ENCODE data around the gene RCE1. TPM values are rescaled to one million over a fixed set of nuclear protein-coding genes. Genes with fewer than 3 reads are reported as not detected.
A peak's percentile ranks its signal among the peaks of the same experiment; 100 is the strongest.
"Not testable (repeated sequence)": the region's sequence is repeated elsewhere in the genome, so short reads cannot be mapped to it uniquely, and the experiment has no call there.

Gene RCE1, protein sequence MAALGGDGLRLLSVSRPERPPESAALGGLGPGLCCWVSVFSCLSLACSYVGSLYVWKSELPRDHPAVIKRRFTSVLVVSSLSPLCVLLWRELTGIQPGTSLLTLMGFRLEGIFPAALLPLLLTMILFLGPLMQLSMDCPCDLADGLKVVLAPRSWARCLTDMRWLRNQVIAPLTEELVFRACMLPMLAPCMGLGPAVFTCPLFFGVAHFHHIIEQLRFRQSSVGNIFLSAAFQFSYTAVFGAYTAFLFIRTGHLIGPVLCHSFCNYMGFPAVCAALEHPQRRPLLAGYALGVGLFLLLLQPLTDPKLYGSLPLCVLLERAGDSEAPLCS
- 10 to 100 TPM; 26.8 to 37.9 TPM for total RNA-seq

DNA sequence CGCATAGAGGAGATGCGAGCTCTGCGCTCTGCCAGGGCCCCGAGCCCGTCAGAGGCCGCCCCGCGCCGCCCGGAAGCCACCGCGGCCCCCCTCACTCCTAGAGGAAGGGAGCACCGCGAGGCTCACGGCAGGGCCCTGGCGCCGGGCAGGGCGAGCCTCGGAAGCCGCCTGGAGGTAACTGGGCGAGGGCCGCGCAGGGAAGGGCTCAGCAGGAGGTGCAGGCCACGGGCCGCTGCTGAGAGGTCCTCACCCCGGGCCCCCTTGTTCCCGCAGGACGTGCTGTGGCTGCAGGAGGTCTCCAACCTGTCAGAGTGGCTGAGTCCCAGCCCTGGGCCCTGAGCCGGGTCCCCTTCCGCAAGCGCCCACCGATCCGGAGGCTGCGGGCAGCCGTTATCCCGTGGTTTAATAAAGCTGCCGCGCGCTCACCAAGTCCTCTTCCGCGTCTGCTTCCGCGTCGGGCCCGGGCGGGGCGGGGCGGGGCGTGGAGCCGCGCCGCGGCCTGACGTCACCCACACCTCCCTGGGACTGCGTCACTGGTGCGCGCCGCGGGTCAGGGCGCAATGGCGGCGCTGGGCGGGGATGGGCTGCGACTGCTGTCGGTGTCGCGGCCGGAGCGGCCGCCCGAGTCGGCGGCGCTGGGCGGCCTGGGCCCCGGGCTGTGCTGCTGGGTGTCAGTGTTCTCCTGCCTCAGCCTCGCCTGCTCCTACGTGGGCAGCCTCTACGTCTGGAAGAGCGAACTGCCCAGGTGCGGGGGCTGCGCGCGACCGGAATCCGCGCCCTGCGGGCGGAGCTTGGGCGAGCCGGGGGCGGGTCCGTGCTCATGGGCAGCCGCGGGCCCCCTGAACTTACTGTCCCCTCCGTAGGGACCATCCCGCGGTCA is at the start of gene RCE1:
TSS of gene RCE1 (plus strand) at position 546 of the 880 bp plus-strand sequence. CDS start at position 561, 15 bp downstream.
- H3K9me3 Mint-ChIP-seq = no peaks in the 10 kb centered on the region
- H3K36me3 Mint-ChIP-seq = no peaks in the 10 kb centered on the region
- peak within 1 kb of the TSS; percentile 95 to 97 for H3K27ac Mint-ChIP-seq
- H3K27me3 Mint-ChIP-seq = no peaks in the 10 kb centered on the region
- peak within 1 kb of the TSS; percentile 90 for H3K4me3 Mint-ChIP-seq
- ATAC-seq (peak; percentile 96 to 98), DNase-seq (ENCODE audit: low spot score) (peak; percentile 93)
- H3K4me1 Mint-ChIP-seq (ENCODE audit: low read depth in 2 of 2) = peaks cover 36% of the 10 kb centered on the region in 2 donors

DNA sequence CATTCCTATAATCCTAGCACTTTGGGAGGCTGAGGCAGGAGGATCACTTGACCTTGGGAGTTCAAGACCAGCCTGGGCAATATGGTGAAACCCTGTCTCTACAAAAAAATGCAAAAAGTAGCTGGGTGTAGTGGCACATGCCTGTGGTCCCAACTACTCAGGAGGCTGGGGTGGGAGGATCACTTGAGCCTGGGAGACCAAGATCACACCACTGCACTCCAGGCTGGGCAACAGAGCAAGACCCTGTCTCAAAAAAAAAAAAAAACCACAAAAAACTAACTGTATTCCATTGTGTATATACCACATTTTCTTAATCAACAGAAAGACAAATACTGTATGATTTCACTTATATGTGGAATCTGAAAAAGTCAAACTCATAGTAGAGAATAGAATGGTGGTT is 43.4 kb upstream of the RCE1 start:
- not testable (repeated sequence) for DNase-seq (ENCODE audit: low spot score); H3K27ac Mint-ChIP-seq; ATAC-seq; H3K9me3 Mint-ChIP-seq; H3K4me3 Mint-ChIP-seq; H3K27me3 Mint-ChIP-seq; H3K4me1 Mint-ChIP-seq (ENCODE audit: low read depth in 2 of 2); H3K36me3 Mint-ChIP-seq

DNA sequence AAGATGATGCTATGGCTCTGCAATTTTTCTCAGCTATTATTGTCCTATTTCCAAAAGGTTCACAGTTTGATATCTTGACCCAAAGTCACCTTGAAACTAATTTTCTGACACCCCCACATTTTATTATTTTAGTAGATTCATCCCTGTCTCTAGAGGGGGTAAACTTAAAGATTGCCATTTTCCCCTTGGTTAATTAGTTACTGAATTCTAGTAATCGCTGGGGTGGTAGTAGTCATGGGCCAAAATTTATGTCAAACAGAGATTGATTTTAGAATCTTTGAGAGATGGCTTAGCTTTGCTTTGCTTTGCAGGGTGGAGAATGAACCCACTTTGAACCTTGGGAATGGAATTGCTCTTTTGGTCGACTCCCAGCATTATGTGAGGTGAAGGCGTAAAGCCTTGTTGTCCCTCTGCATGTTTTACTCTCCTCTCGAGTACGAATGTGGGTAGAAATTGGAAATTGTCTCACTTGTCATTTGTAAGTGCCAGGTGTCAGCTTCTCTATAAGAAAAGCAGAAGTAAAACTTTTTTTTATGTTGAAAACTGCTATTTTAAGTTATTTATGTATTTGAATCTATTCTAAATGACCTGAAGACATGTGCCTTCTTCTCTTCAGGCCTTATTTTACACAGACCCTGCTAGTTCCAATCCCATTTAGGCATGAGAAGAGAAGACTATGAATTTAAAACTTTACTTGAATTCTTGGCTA is 42.4 kb upstream of the RCE1 start:
- no peak for DNase-seq (ENCODE audit: low spot score)
- no peak overlapping the region for H3K4me3 Mint-ChIP-seq
- no peaks in the 10 kb centered on the region for H3K27me3 Mint-ChIP-seq
- H3K36me3 Mint-ChIP-seq = no peaks in the 10 kb centered on the region
- H3K9me3 Mint-ChIP-seq = no peaks in the 10 kb centered on the region
- ATAC-seq = no peak
- H3K27ac Mint-ChIP-seq = no peak overlapping the region
- no peaks in the 10 kb centered on the region for H3K4me1 Mint-ChIP-seq (ENCODE audit: low read depth in 2 of 2)

GRCh38 chr11:66809592-66809991 is 33.6 kb upstream of the RCE1 start:
- no peaks in the 10 kb centered on the region for H3K27me3 Mint-ChIP-seq
- no peak for DNase-seq (ENCODE audit: low spot score)
- no peak for ATAC-seq
- no peaks in the 10 kb centered on the region for H3K9me3 Mint-ChIP-seq
- H3K27ac Mint-ChIP-seq = no peak overlapping the region
- no peaks in the 10 kb centered on the region for H3K36me3 Mint-ChIP-seq
- no peaks in the 10 kb centered on the region for H3K4me1 Mint-ChIP-seq (ENCODE audit: low read depth in 2 of 2)
- no peak overlapping the region for H3K4me3 Mint-ChIP-seq

DNA sequence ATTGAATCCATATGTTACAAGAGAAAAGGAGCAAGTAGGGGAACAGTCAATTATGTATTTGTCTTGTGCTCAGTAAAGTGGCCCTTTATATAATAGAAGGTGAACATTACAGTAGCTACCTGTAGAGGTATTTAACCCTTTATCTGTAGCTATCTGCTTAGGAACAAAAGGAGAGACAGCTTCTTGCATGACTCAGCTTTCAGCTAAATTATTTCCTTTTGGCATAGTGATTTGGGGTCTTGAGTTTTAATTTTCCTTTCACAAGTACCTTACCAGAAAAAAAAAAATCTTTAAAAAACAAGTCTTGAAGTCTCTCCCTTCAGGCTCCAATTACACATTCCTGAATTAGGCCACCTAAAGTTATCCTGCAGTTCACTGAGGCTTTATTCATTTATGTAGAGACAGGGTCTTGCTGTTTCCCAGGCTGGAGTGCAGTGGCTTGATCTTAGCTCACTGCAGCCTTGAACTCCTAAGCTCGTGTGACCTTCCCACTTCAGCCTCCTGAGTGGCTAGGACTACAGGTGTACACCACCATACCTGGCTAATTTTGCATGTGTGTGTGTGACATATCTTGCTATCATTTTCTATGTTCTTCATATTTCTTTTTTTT is 32.6 kb upstream of the RCE1 start:
- Mint-ChIP-seq H3K4me1 (ENCODE audit: low read depth in 2 of 2) (no peaks in the 10 kb centered on the region), H3K27ac (no peak overlapping the region)

GRCh38 chr11:66814678-66815077 is 28.6 kb upstream of the RCE1 start:
- H3K4me3 Mint-ChIP-seq = no peak overlapping the region
- DNase-seq (ENCODE audit: low spot score) (no peak), ATAC-seq (no peak)
- no peaks in the 10 kb centered on the region for H3K4me1 Mint-ChIP-seq (ENCODE audit: low read depth in 2 of 2)
- H3K36me3 Mint-ChIP-seq = no peaks in the 10 kb centered on the region
- H3K9me3 Mint-ChIP-seq = no peaks in the 10 kb centered on the region
- H3K27me3 Mint-ChIP-seq = no peaks in the 10 kb centered on the region
- H3K27ac Mint-ChIP-seq = no peak overlapping the region

More for the DNA sequence above, 32.6 kb upstream of the RCE1 start:
- Mint-ChIP-seq H3K9me3 (no peaks in the 10 kb centered on the region), H3K27me3 (no peaks in the 10 kb centered on the region), H3K36me3 (no peaks in the 10 kb centered on the region), H3K4me3 (no peak overlapping the region)
- ATAC-seq (no peak), DNase-seq (ENCODE audit: low spot score) (no peak)

GRCh38 chr11:66815646-66816045 is 27.6 kb upstream of the RCE1 start:
- Mint-ChIP-seq H3K9me3 (no peaks in the 10 kb centered on the region), H3K36me3 (no peaks in the 10 kb centered on the region), H3K27ac (no peak overlapping the region), H3K27me3 (no peaks in the 10 kb centered on the region), H3K4me1 (ENCODE audit: low read depth in 2 of 2) (no peaks in the 10 kb centered on the region), H3K4me3 (no peak overlapping the region)
- ATAC-seq (no peak), DNase-seq (ENCODE audit: low spot score) (no peak)

DNA sequence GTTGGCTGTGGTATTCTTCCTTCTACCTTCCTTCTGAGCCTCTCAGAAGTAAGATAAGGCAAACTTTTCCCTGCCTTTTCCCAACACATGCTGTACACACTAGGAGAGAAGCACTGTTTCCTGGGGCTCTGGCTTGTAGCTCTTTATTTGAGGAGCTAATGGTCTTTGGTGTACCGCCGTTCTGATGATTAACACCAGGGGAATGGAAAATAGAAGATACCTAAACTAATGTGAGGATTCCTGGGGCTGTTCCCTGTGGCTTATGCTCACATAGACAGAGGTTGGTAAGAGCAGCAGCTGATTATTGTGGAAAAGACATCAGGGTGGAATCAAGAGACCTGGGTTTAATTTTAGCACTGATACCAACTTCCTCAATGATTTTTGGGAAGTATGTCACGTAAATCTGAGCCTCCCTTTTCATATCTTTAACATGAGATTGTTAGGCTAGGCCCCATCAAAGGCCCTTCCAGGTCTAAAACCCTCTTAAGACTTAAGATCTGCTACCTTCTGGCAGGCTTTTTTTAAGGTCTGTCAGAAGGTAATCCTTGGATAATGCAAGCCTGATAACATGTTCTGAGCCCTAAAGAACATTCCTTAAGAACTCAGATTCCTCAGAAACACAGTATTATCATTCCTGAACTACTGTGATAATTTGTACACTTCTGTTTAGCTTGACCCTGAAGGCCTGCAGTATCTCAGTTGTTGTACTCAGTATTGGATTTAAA is 24.8 kb upstream of the RCE1 start:
- DNase-seq (ENCODE audit: low spot score) = no peak
- no peak overlapping the region for H3K4me3 Mint-ChIP-seq
- no peaks in the 10 kb centered on the region for H3K9me3 Mint-ChIP-seq

DNA sequence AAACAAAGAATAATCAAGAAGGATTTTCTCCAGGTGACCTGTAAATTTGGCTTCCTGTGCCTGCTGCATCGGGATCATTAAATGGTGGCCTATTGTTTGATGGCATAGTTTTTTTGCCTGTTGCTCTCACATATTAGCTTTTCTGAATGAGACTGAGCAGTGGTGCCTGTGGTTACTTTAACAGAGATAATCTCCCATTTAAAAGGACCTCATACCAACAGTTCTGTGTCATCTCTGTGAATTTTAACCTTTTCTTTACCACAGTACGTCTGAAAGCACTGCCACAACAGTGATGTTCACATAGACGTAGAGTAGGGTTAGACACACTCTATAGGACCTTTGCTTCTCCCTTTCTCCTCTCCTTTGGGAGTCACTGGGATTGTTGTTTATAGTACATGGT is 22.9 kb upstream of the RCE1 start:
- DNase-seq (ENCODE audit: low spot score) (no peak), ATAC-seq (no peak)
- Mint-ChIP-seq H3K4me3 (no peak overlapping the region), H3K4me1 (ENCODE audit: low read depth in 2 of 2) (no peaks in the 10 kb centered on the region), H3K9me3 (no peaks in the 10 kb centered on the region), H3K27ac (no peak overlapping the region), H3K27me3 (no peaks in the 10 kb centered on the region), H3K36me3 (no peaks in the 10 kb centered on the region)

More for the DNA sequence above, 24.8 kb upstream of the RCE1 start:
- H3K36me3 Mint-ChIP-seq = no peaks in the 10 kb centered on the region
- ATAC-seq = no peak
- no peak overlapping the region for H3K27ac Mint-ChIP-seq
- no peaks in the 10 kb centered on the region for H3K4me1 Mint-ChIP-seq (ENCODE audit: low read depth in 2 of 2)
- H3K27me3 Mint-ChIP-seq = no peaks in the 10 kb centered on the region

GRCh38 chr11:66820901-66821300 is 22.3 kb upstream of the RCE1 start:
- H3K4me1 Mint-ChIP-seq (ENCODE audit: low read depth in 2 of 2) = no peaks in the 10 kb centered on the region
- H3K4me3 Mint-ChIP-seq = no peak overlapping the region
- DNase-seq (ENCODE audit: low spot score) (no peak), ATAC-seq (no peak)
- H3K9me3 Mint-ChIP-seq = no peaks in the 10 kb centered on the region
- H3K27ac Mint-ChIP-seq = no peak overlapping the region
- no peaks in the 10 kb centered on the region for H3K27me3 Mint-ChIP-seq
- H3K36me3 Mint-ChIP-seq = no peaks in the 10 kb centered on the region

- H3K27me3 Mint-ChIP-seq = no peaks in the 10 kb centered on the region
- H3K27ac Mint-ChIP-seq = no peak overlapping the region
- no peak overlapping the region for H3K4me3 Mint-ChIP-seq
- H3K4me1 Mint-ChIP-seq (ENCODE audit: low read depth in 2 of 2) = no peaks in the 10 kb centered on the region
- ATAC-seq (no peak), DNase-seq (ENCODE audit: low spot score) (no peak)
- H3K36me3 Mint-ChIP-seq = no peaks in the 10 kb centered on the region
- H3K9me3 Mint-ChIP-seq = no peaks in the 10 kb centered on the region
These were observed 19.5 kb upstream of the RCE1 start for GRCh38 chr11:66823700-66824099.

DNA sequence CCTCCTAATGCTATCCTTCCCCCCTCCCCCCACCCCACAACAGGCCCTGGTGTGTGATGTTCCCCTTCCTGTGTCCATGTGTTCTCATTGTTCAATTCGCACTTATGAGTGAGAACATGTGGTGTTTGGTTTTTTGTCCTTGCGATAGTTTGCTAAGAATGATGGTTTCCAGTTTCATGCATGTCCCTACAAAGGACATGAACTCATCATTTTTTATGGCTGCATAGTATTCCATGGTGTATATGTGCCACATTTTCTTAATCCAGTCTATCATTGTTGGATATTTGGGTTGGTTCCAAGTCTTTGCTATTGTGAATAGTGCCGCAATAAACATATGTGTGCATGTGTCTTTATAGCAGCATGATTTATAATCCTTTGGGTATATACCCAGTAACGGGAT is 18.7 kb upstream of the RCE1 start:
- DNase-seq (ENCODE audit: low spot score); H3K9me3 Mint-ChIP-seq; H3K27me3 Mint-ChIP-seq; ATAC-seq; H3K4me3 Mint-ChIP-seq; H3K4me1 Mint-ChIP-seq (ENCODE audit: low read depth in 2 of 2); H3K27ac Mint-ChIP-seq; H3K36me3 Mint-ChIP-seq: not testable (repeated sequence)

DNA sequence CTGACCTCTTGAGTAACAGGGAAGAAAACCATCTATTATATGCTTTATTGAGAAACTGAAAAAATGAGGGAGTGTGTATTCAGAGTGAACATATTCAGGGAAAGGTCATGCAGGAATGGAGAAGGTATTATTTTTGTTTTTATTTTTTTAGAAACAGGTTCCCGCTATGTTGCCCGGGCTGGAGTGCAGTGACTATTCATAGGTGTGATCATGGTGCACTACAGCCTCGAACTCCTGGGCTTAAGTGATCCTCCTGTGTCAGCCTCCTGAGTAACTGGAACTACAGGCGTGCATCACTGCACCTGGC is 8.7 kb upstream of the RCE1 start:
- peak overlapping the region in 1 of 2 donors; percentile 1 for H3K27ac Mint-ChIP-seq
- no peak overlapping the region for H3K4me3 Mint-ChIP-seq
- no peak for DNase-seq (ENCODE audit: low spot score)

More for the DNA sequence above, 8.7 kb upstream of the RCE1 start:
- H3K4me1 Mint-ChIP-seq (ENCODE audit: low read depth in 2 of 2) = peaks cover 8 to 9% of the 10 kb centered on the region in 2 donors
- no peaks in the 10 kb centered on the region for H3K36me3 Mint-ChIP-seq
- no peaks in the 10 kb centered on the region for H3K27me3 Mint-ChIP-seq
- no peaks in the 10 kb centered on the region for H3K9me3 Mint-ChIP-seq
- ATAC-seq = no peak
